Measurements from ENCODE around the gene ANKRD13B. TPM values are rescaled to one million over a fixed set of nuclear protein-coding genes. Genes with fewer than 3 reads are reported as not detected.
A peak's percentile ranks its signal among the peaks of the same experiment; 100 is the strongest.

ANKRD13B gene
- total RNA-seq, 1 experiment from 2014 or later, result 11.1 TPM

- no peak for DNase-seq
- peaks cover 49% of the 10 kb centered on the region for H3K27me3 ChIP-seq (ENCODE audit: control insufficient read depth, insufficient read depth, low read length)
- no peak overlapping the region for H3K4me3 ChIP-seq (ENCODE audit: insufficient read depth, low read depth, low read length)
- no peaks in the 10 kb centered on the region for H3K36me3 ChIP-seq (replicated peaks; ENCODE audit: control insufficient read depth, insufficient read depth, low read length)
These were observed 28.0 kb downstream of the ANKRD13B start for GRCh38 chr17:29620779-29621500.

- no peak overlapping the region for H3K4me3 ChIP-seq (ENCODE audit: insufficient read depth, low read depth, low read length)
- peak; percentile 29 for DNase-seq
These were observed 28.8 kb downstream of the ANKRD13B start for GRCh38 chr17:29621751-29622194.

GRCh38 chr17:29622337-29623282, 29.7 kb downstream of the ANKRD13B start, which contains the start of gene CORO6:
Gene CORO6 (minus strand): TSS chr17:29622912. CDS start chr17:29621421, 1,491 bp downstream.
- Histone ChIP-seq H3K4me3 (ENCODE audit: insufficient read depth, low read depth, low read length) (peak within 1 kb of the TSS; percentile 69), H3K27me3 (ENCODE audit: control insufficient read depth, insufficient read depth, low read length) (peaks cover 33% of the 10 kb centered on the region), H3K36me3 (replicated peaks; ENCODE audit: control insufficient read depth, insufficient read depth, low read length) (no peaks in the 10 kb centered on the region)
- peak; percentile 97 for DNase-seq

More at GRCh38 chr17:29621751-29622194, 28.8 kb downstream of the ANKRD13B start:
- Histone ChIP-seq H3K36me3 (replicated peaks; ENCODE audit: control insufficient read depth, insufficient read depth, low read length) (no peaks in the 10 kb centered on the region), H3K27me3 (ENCODE audit: control insufficient read depth, insufficient read depth, low read length) (peaks cover 41% of the 10 kb centered on the region)

- peak; percentile 62 for DNase-seq
- H3K27me3 ChIP-seq (ENCODE audit: control insufficient read depth, insufficient read depth, low read length), result peaks cover 27% of the 10 kb centered on the region
- H3K4me3 ChIP-seq (ENCODE audit: insufficient read depth, low read depth, low read length), result peak overlapping the region; percentile 69
- no peaks in the 10 kb centered on the region for H3K36me3 ChIP-seq (replicated peaks; ENCODE audit: control insufficient read depth, insufficient read depth, low read length)
These were observed 30.3 kb downstream of the ANKRD13B start for GRCh38 chr17:29623283-29623647.

GRCh38 chr17:29624586-29624985, 31.7 kb downstream of the ANKRD13B start:
- peaks cover 18% of the 10 kb centered on the region for H3K27me3 ChIP-seq (ENCODE audit: control insufficient read depth, insufficient read depth, low read length)
- DNase-seq, result no peak
- H3K4me3 ChIP-seq (ENCODE audit: insufficient read depth, low read depth, low read length), result no peak overlapping the region
- H3K36me3 ChIP-seq (replicated peaks; ENCODE audit: control insufficient read depth, insufficient read depth, low read length), result no peaks in the 10 kb centered on the region

- H3K36me3 ChIP-seq (replicated peaks; ENCODE audit: control insufficient read depth, insufficient read depth, low read length), result no peaks in the 10 kb centered on the region
- peaks cover 17% of the 10 kb centered on the region for H3K27me3 ChIP-seq (ENCODE audit: control insufficient read depth, insufficient read depth, low read length)
- H3K4me3 ChIP-seq (ENCODE audit: insufficient read depth, low read depth, low read length), result no peak overlapping the region
- DNase-seq, result peak; percentile 71
These were observed 32.3 kb downstream of the ANKRD13B start for GRCh38 chr17:29625037-29625750.

- peaks cover 2% of the 10 kb centered on the region; the same call in 1 of the 2 replicates for H3K27me3 ChIP-seq (ENCODE audit: control insufficient read depth, insufficient read depth, low read length)
- peaks cover 3% of the 10 kb centered on the region; the same call in 1 of the 2 replicates for H3K36me3 ChIP-seq (replicated peaks; ENCODE audit: control insufficient read depth, insufficient read depth, low read length)
- DNase-seq, result no peak
- H3K4me3 ChIP-seq (ENCODE audit: insufficient read depth, low read depth, low read length), result no peak overlapping the region
These were observed 35.0 kb downstream of the ANKRD13B start for GRCh38 chr17:29627951-29628350.

- Histone ChIP-seq H3K4me3 (ENCODE audit: insufficient read depth, low read depth, low read length) (no peak overlapping the region), H3K27me3 (ENCODE audit: control insufficient read depth, insufficient read depth, low read length) (no peaks in the 10 kb centered on the region; the same call in 1 of the 2 replicates), H3K36me3 (replicated peaks; ENCODE audit: control insufficient read depth, insufficient read depth, low read length) (peaks cover 3% of the 10 kb centered on the region; the same call in 1 of the 2 replicates)
- no peak for DNase-seq
These were observed 35.7 kb downstream of the ANKRD13B start for GRCh38 chr17:29628644-29629043.

GRCh38 chr17:29629839-29630238, 36.9 kb downstream of the ANKRD13B start:
- no peak for DNase-seq
- Histone ChIP-seq H3K27me3 (ENCODE audit: control insufficient read depth, insufficient read depth, low read length) (no peaks in the 10 kb centered on the region), H3K36me3 (replicated peaks; ENCODE audit: control insufficient read depth, insufficient read depth, low read length) (peaks cover 3% of the 10 kb centered on the region; the same call in 1 of the 2 replicates), H3K4me3 (ENCODE audit: insufficient read depth, low read depth, low read length) (no peak overlapping the region)

- H3K36me3 ChIP-seq (replicated peaks; ENCODE audit: control insufficient read depth, insufficient read depth, low read length), result peaks cover 3% of the 10 kb centered on the region; the same call in 1 of the 2 replicates
- H3K4me3 ChIP-seq (ENCODE audit: insufficient read depth, low read depth, low read length), result no peak overlapping the region
- no peak for DNase-seq
- no peaks in the 10 kb centered on the region for H3K27me3 ChIP-seq (ENCODE audit: control insufficient read depth, insufficient read depth, low read length)
These were observed 37.8 kb downstream of the ANKRD13B start for GRCh38 chr17:29630630-29631193.

- DNase-seq, result peak; percentile 43
- no peaks in the 10 kb centered on the region for H3K27me3 ChIP-seq (ENCODE audit: control insufficient read depth, insufficient read depth, low read length)
- peaks cover 3% of the 10 kb centered on the region; the same call in 1 of the 2 replicates for H3K36me3 ChIP-seq (replicated peaks; ENCODE audit: control insufficient read depth, insufficient read depth, low read length)
- H3K4me3 ChIP-seq (ENCODE audit: insufficient read depth, low read depth, low read length), result no peak overlapping the region
These were observed 41.0 kb downstream of the ANKRD13B start for GRCh38 chr17:29633886-29634285.

- no peak overlapping the region for H3K4me3 ChIP-seq (ENCODE audit: insufficient read depth, low read depth, low read length)
- H3K27me3 ChIP-seq (ENCODE audit: control insufficient read depth, insufficient read depth, low read length), result no peaks in the 10 kb centered on the region
- no peaks in the 10 kb centered on the region for H3K36me3 ChIP-seq (replicated peaks; ENCODE audit: control insufficient read depth, insufficient read depth, low read length)
- peak; percentile 39 for DNase-seq
These were observed 47.5 kb downstream of the ANKRD13B start for GRCh38 chr17:29640413-29640812.

- Histone ChIP-seq H3K36me3 (replicated peaks; ENCODE audit: control insufficient read depth, insufficient read depth, low read length) (no peaks in the 10 kb centered on the region), H3K27me3 (ENCODE audit: control insufficient read depth, insufficient read depth, low read length) (no peaks in the 10 kb centered on the region), H3K4me3 (ENCODE audit: insufficient read depth, low read depth, low read length) (no peak overlapping the region)
- DNase-seq, result no peak
These were observed 48.2 kb downstream of the ANKRD13B start for GRCh38 chr17:29640981-29641642.

Data from H7 (cell line).